Measurements from ENCODE around the gene TBXAS1.
"Not testable (repeated sequence)": the region's sequence is repeated elsewhere in the genome, so short reads cannot be mapped to it uniquely, and the experiment has no call there.

TBXAS1 gene

DNA sequence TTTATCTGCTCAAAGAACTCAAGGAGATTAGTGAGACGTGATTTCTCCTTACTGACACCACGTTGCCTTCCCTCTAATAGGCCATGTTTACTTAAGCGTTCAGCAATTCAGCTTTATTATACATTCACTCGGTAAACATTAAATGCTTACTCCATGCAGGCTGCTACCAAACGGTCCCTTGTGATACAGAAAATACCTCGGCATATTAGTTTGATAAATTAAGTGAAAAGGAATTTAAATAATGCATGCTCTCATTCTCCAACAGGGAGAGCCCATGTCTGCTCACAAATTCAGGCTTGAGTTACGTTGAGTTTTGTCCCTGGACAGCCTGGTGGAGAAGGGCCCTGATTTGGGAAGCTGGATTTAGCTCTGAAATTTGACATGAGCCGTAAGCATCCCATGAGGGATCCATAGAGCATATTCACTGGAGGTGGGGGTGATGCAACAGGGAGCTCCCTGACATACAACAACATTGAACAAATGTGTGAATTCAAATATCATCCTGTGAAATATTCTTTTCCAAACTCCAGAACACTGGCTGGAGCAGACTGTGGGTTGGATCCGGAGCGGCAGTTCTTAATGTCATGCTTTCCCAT is 86.3 kb downstream of the TBXAS1 start:
- no peak for TF ChIP-seq ZFX (IDR thresholded peaks at IDR 0.05)
- TF ChIP-seq, protein P1, sequence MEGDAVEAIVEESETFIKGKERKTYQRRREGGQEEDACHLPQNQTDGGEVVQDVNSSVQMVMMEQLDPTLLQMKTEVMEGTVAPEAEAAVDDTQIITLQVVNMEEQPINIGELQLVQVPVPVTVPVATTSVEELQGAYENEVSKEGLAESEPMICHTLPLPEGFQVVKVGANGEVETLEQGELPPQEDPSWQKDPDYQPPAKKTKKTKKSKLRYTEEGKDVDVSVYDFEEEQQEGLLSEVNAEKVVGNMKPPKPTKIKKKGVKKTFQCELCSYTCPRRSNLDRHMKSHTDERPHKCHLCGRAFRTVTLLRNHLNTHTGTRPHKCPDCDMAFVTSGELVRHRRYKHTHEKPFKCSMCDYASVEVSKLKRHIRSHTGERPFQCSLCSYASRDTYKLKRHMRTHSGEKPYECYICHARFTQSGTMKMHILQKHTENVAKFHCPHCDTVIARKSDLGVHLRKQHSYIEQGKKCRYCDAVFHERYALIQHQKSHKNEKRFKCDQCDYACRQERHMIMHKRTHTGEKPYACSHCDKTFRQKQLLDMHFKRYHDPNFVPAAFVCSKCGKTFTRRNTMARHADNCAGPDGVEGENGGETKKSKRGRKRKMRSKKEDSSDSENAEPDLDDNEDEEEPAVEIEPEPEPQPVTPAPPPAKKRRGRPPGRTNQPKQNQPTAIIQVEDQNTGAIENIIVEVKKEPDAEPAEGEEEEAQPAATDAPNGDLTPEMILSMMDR (conservative IDR thresholded peaks at IDR 0.05), result no peak
- peak overlapping the region; percentile 43; the same call in 1 of the 2 replicates for H3K27ac ChIP-seq

DNA sequence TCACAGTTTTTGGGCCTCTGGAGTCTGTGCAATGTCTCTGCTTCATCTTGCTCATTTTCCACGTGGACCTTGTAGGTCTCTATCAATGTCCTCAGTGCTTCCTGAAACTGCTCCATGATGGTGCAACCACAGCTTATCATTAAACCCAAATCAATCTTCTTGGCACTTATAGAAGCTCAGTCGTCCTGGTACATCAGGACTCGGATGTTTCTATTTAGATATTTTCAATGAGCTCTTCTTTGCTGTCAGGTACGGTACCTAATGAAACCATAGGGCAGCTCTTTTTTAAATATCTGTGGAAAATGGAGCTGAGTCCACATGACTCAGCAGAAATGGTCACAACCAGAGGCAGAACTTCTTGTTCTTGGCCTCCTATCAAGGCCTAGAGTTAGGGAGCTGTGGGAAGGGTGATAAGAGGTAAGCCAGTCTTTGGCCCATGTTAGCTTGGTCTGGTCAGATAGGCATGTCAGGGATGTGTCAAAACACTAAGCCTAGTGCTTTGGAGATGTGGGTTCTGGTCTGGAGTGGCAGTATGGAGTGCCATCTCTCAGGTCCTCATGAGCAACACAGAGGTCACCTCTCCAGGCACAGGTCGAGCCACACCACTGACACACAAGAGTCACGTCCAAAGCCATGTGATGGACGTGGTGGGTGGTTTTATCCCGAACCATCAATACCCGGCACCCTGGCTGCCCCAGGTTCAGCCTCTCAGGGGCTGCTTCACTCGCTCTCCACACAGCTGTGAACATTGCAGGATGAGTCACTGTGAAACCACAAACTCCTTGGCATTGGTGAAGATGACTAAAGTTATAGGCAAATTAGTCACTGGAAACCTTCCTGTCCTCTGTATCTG is 87.0 kb downstream of the TBXAS1 start:
- TF ChIP-seq ZFX (IDR thresholded peaks at IDR 0.05), result no peak
- TF ChIP-seq, protein P1 (conservative IDR thresholded peaks at IDR 0.05), result no peak
- peak overlapping the region; percentile 43 for H3K27ac ChIP-seq

DNA sequence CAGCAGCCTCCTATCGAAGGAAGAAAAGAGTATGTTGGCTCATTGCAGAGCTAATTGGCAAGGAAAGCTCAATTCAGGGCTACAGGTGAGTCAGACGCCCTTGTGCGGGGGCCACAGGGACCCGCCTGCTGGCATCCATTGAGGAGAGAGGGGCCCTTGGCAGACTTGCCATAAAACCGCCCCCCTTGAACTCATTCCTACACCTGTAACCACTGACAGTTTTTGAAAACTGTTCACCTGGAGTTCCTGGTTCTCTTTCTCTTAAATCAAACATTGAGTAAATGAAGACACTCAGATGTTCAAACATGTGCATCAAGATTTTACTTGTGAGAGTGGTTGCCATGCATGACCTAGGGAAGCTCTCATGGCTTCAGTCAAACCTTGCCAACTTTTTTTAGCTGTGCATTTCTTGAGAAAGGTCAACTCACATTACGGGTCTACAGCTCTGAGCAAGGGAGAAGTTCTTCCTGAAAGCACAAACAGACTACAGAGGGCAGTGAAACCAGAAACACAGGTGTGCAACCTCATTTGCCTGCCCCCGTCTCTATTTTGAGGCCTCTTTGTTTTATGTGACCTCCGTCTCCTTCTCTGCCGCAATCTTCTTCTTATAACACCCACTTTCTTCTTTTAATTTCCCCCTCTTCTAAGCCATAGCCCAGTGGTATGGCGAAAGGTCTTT is 87.8 kb downstream of the TBXAS1 start:
- TF ChIP-seq, protein P1 (conservative IDR thresholded peaks at IDR 0.05), result no peak
- TF ChIP-seq ZFX (IDR thresholded peaks at IDR 0.05), result no peak
- H3K27ac ChIP-seq, result peak overlapping the region; percentile 43

DNA sequence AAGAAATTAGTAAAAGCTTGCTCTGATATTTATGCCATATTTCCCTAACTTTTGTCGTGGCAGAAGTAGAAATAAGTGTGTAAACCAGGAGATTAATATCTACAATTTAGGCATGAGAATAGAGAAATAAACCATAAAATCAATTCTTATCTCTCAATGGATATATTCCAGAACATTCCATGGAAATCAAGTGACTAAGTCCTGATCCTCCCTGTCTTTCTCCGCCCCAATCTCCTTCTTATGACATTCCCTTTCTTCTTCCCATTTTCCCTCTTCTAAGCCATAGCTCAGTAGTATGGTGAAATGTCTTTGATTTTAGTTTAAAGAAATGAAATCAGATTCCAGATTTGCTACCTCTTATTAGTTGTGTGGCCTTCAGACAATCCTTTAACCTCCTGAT is 88.8 kb downstream of the TBXAS1 start:
- no peak for TF ChIP-seq ZFX (IDR thresholded peaks at IDR 0.05)
- TF ChIP-seq, protein P1 (conservative IDR thresholded peaks at IDR 0.05), result no peak
- no peak overlapping the region for H3K27ac ChIP-seq

DNA sequence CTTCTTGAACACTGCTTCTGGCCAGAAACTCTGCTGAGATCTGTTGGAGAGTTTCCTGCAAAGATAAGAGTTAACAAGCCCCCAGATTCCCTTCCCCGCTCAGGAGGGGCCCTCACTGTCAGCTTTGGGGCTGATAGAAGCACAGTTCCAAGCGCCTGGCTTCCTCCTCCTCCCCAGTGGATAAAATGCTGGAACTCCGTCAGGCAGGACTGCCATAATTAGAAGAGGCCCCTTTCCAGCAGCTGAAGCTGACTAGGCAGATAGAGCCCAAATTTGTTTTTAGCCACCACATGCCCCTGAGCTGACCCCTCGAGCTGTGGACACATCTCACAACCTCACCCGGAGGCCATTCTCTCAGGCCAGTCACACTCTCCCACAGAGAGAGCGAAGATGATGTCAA is 89.4 kb downstream of the TBXAS1 start:
- TF ChIP-seq, protein P1 (conservative IDR thresholded peaks at IDR 0.05), result no peak
- H3K27ac ChIP-seq, result no peak overlapping the region

DNA sequence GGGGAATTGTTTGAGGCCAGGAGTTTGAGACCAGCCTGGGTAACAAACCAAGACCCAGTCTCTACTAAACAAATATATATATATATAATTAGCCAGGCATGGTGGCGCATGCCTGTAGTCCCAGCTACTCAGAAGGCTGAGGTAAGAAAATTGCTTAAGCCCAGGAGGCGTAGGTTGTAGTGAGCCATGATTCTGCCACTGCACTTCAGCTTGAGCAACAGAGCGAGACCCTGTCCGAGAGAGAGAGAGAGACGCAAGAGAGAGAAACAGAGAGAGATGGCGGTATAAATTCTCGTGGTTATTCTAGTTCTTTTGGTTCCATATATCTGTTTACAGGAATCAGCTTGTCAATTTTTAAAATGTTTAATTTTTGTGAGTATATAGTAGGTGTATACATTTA is 94.0 kb downstream of the TBXAS1 start:
- H3K27ac ChIP-seq, result no peak overlapping the region
- TF ChIP-seq, protein P1 (conservative IDR thresholded peaks at IDR 0.05), result no peak
- no peak for TF ChIP-seq ZFX (IDR thresholded peaks at IDR 0.05)

DNA sequence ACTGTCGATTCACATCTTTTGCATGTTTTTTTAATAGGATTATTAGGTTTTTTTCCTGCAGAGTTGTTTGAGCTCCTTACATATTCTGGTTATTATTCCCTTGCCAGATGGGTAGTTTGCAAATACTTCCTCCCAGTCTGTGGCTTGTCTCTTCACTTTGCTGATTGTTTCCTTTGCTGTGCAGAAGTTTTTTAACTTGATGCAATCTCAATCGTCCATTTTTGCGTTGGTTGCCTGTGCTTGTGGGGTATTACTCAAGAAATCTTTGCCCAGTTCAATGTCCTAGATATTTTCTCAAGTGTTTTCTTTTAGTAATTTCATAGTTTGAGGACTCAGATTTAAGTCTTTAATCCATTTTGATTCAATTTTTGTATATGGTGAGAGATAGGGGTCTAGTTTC is 95.4 kb downstream of the TBXAS1 start:
- TF ChIP-seq, protein P1 (conservative IDR thresholded peaks at IDR 0.05), result no peak
- no peak for TF ChIP-seq ZFX (IDR thresholded peaks at IDR 0.05)

DNA sequence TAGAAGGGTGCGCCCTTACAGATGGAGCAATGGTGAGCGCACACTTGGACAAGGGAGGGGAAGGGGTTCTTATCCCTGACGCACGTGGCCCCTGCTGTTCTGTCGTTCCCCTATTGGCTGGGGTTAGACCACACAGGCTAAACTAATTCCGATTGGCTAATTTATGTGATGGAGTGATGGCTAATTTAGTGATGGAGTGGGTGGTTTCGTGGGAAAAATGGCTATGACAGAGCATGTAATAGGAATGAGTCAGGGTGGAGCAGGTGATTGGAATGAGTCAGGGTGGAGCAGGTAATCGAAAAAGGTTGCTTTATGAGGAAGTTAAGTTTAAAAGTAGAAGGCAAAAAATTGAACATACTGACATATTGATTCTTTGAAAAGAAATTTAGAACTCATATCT is 100.2 kb downstream of the TBXAS1 start:
- H3K27ac ChIP-seq, result not testable (repeated sequence)

More for the DNA sequence above, 95.4 kb downstream of the TBXAS1 start:
- no peak overlapping the region for H3K27ac ChIP-seq
